Uterus (tissue), 2 donors: Measurements from ENCODE around the gene GPN1.

Experiments
- POLR2A ChIP-seq, 2 donors: fragments of 450-650 bp; IDR thresholded peaks; one replicate each; pipeline ENCODE4 v1.6.1; 2016; ENCODE audit warnings: antibody characterized with exemption in 2 of 2, mild to moderate bottlenecking in 1 of 2, moderate library complexity in 1 of 2
- TF ChIP-seq, protein P1 (sequence below), 4 experiments: fragments of 200-600 bp in 2 of 4; fragments of 450-650 bp in 2 of 4; sonication (generic) in 2 of 4; IDR thresholded peaks; one replicate each; pipeline ENCODE4 v1.5.1; 2016 to 2019; ENCODE audit warnings: antibody characterized with exemption in 4 of 4, mild to moderate bottlenecking in 2 of 4, moderate library complexity in 1 of 4

DNA sequence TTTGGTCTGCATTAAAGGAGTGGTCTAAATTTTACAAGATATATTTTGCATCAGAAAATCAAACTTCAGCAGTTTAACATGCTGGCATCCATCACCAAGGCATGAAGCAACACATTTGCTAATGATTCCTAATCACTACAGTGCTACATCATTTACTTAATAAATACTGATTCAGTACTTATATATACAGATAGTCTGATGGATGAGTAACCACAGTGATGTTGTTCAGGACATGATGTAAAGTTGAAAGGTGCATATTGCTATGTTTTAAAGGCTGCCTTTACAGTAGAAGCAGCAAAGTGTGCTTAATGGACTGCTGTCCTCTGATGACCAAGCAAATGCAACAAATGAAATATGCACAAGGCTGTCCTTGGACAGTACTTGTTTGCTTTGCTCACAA, 23.5 kb downstream of the GPN1 start:
- TF ChIP-seq POLR2A (IDR thresholded peaks at IDR 0.05) = no peak
- TF ChIP-seq, protein P1, sequence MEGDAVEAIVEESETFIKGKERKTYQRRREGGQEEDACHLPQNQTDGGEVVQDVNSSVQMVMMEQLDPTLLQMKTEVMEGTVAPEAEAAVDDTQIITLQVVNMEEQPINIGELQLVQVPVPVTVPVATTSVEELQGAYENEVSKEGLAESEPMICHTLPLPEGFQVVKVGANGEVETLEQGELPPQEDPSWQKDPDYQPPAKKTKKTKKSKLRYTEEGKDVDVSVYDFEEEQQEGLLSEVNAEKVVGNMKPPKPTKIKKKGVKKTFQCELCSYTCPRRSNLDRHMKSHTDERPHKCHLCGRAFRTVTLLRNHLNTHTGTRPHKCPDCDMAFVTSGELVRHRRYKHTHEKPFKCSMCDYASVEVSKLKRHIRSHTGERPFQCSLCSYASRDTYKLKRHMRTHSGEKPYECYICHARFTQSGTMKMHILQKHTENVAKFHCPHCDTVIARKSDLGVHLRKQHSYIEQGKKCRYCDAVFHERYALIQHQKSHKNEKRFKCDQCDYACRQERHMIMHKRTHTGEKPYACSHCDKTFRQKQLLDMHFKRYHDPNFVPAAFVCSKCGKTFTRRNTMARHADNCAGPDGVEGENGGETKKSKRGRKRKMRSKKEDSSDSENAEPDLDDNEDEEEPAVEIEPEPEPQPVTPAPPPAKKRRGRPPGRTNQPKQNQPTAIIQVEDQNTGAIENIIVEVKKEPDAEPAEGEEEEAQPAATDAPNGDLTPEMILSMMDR (IDR thresholded peaks at IDR 0.05) = no peak
